ENCODE data around the gene TMEM161B.
"Not testable (repeated sequence)": the region's sequence is repeated elsewhere in the genome, so short reads cannot be mapped to it uniquely, and the experiment has no call there.

TMEM161B gene

DNA sequence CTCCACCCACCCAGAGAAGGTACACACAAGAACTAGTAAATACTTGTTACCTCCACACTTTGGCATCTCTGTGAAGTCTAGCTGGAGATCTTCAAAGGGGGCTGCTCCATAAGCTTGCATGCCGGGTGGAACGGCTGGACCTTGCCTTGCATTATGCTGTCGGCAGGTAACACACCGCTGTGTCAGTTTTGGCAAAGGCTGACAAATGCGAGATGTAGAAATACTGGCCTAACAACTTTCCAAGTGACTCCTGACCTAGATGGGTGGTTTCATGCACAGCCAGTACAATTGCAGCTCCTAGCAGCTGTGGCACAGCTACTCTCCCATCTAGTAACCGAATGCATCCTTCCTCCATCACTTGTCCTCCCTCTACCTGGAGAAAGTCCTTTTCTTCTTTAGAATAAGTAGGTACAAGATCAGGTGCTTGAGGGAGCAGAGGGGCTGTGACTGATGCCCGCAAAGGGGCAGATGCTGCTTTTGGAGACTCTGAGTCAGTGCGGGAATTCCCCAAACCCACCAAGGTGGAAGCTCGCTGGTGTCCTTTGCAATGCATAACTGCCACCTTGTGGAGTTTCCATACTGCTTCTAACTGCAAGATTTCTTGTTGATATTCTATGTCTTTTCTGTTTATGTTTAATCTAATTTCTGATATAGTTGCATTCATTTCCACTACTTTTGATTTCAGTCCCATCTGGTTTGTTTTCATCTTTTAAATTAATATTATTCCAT, 78.4 kb downstream of the TMEM161B start:
- H4K20me1 ChIP-seq (ENCODE audit: low read depth, low read length), result no peaks in the 10 kb centered on the region
- no peak overlapping the region for H3K27ac ChIP-seq (ENCODE audit: low read depth, low read length)
- no peaks in the 10 kb centered on the region for H3K9me2 ChIP-seq (replicated peaks; ENCODE audit: insufficient read depth, low read length)
- H3K79me2 ChIP-seq (ENCODE audit: insufficient read depth, low read length), result no peaks in the 10 kb centered on the region
- H3K27me3 ChIP-seq (ENCODE audit: low read length), result no peaks in the 10 kb centered on the region
- H2AFZ ChIP-seq (ENCODE audit: low read depth, low read length, severe bottlenecking), result no peak overlapping the region
- no peaks in the 10 kb centered on the region for H3F3A ChIP-seq (ENCODE audit: insufficient read depth)
- H3K4me2 ChIP-seq (ENCODE audit: low read depth, low read length, poor library complexity, severe bottlenecking), result no peak overlapping the region
- TF ChIP-seq EZH2phosphoT487 (conservative IDR thresholded peaks at IDR 0.05; ENCODE audit: low read length), result no peak
- TF ChIP-seq, protein P1, sequence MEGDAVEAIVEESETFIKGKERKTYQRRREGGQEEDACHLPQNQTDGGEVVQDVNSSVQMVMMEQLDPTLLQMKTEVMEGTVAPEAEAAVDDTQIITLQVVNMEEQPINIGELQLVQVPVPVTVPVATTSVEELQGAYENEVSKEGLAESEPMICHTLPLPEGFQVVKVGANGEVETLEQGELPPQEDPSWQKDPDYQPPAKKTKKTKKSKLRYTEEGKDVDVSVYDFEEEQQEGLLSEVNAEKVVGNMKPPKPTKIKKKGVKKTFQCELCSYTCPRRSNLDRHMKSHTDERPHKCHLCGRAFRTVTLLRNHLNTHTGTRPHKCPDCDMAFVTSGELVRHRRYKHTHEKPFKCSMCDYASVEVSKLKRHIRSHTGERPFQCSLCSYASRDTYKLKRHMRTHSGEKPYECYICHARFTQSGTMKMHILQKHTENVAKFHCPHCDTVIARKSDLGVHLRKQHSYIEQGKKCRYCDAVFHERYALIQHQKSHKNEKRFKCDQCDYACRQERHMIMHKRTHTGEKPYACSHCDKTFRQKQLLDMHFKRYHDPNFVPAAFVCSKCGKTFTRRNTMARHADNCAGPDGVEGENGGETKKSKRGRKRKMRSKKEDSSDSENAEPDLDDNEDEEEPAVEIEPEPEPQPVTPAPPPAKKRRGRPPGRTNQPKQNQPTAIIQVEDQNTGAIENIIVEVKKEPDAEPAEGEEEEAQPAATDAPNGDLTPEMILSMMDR (IDR thresholded peaks at IDR 0.05; ENCODE audit: insufficient read depth, low read length, poor library complexity, severe bottlenecking), result no peak
- H3K9ac ChIP-seq (ENCODE audit: low read length), result no peak overlapping the region
- no peak overlapping the region for H3K4me3 ChIP-seq (ENCODE audit: insufficient read depth, low read length, poor library complexity, severe bottlenecking)
- peaks cover 17% of the 10 kb centered on the region for H3K9me3 ChIP-seq (ENCODE audit: insufficient read depth, low read length)
- H3K36me3 ChIP-seq (ENCODE audit: low read length), result peaks cover 39% of the 10 kb centered on the region

DNA sequence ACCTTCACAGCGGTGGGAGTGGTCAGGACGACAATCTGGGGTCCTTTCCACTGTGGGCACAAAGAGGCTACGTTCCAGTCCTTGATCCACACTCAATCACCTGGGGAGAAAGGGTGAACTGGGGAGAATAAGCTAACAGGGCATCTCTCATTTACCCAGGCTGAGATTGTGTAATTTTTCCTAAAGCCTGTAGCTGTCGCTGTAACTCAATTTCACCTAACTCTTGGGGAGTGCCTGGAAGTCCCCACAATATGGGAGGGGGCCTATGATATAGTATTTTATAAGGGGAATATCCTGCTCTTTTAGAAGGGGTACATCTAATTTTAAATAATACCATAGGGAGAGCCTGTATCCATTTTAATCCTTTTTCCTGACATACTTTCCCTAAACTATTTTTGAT, 79.2 kb downstream of the TMEM161B start:
- not testable (repeated sequence) for H3K4me3 ChIP-seq (ENCODE audit: insufficient read depth, low read length, poor library complexity, severe bottlenecking); H4K20me1 ChIP-seq (ENCODE audit: low read depth, low read length); H3K4me2 ChIP-seq (ENCODE audit: low read depth, low read length, poor library complexity, severe bottlenecking); H3K79me2 ChIP-seq (ENCODE audit: insufficient read depth, low read length); H3K27me3 ChIP-seq (ENCODE audit: low read length); H3K27ac ChIP-seq (ENCODE audit: low read depth, low read length); H3K9me2 ChIP-seq (replicated peaks; ENCODE audit: insufficient read depth, low read length); H2AFZ ChIP-seq (ENCODE audit: low read depth, low read length, severe bottlenecking); H3F3A ChIP-seq (ENCODE audit: insufficient read depth); H3K9ac ChIP-seq (ENCODE audit: low read length)
- H3K9me3 ChIP-seq (ENCODE audit: insufficient read depth, low read length), result peaks cover 17% of the 10 kb centered on the region
- H3K36me3 ChIP-seq (ENCODE audit: low read length), result peaks cover 35% of the 10 kb centered on the region

DNA sequence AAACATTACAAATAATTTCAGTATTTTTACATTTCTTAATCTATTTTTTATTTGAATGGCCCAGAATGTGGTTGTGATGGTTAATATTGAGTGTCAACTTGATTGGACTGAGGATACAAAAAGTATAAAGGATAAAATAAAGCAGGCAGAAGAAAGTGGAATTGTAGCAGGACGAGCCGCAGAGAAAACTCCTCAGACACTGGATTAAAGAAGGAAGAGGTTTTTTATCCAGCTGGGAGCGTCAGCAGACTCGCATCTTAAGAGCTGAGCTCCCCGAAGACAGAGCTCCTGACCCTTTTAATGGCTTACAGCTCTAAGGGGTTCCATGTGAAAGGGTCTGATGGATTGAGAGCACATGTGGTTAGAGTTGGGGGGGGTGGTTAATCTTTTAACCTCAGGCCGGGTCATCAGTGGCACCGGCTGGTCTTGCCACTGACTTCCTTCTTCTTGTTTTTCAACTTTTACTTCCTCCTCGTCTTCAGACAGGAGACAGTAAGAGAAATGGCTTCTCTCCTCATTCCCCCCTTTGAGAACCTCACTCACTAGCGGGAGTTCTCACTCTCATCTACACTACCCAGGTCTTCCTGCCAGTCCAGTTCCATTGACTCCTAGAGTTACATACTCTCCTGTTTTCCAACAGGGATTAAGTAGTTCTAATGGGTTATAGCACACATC, 80.0 kb downstream of the TMEM161B start:
- H3K36me3 ChIP-seq (ENCODE audit: low read length), result peaks cover 26% of the 10 kb centered on the region
- no peak overlapping the region for H3K4me3 ChIP-seq (ENCODE audit: insufficient read depth, low read length, poor library complexity, severe bottlenecking)
- H2AFZ ChIP-seq (ENCODE audit: low read depth, low read length, severe bottlenecking), result no peak overlapping the region
- H3K9me2 ChIP-seq (replicated peaks; ENCODE audit: insufficient read depth, low read length), result no peaks in the 10 kb centered on the region
- no peaks in the 10 kb centered on the region for H4K20me1 ChIP-seq (ENCODE audit: low read depth, low read length)
- TF ChIP-seq, protein P1 (IDR thresholded peaks at IDR 0.05; ENCODE audit: insufficient read depth, low read length, poor library complexity, severe bottlenecking), result no peak
- TF ChIP-seq EZH2phosphoT487 (conservative IDR thresholded peaks at IDR 0.05; ENCODE audit: low read length), result no peak
- no peak overlapping the region for H3K9ac ChIP-seq (ENCODE audit: low read length)
- 0 out of 2 replicates have a peak, but pooled peaks cover 3% of the 10 kb centered on the region for H3F3A ChIP-seq (ENCODE audit: insufficient read depth)
- H3K9me3 ChIP-seq (ENCODE audit: insufficient read depth, low read length), result peaks cover 17% of the 10 kb centered on the region
- H3K4me2 ChIP-seq (ENCODE audit: low read depth, low read length, poor library complexity, severe bottlenecking), result no peak overlapping the region
- no peaks in the 10 kb centered on the region for H3K79me2 ChIP-seq (ENCODE audit: insufficient read depth, low read length)
- H3K27ac ChIP-seq (ENCODE audit: low read depth, low read length), result no peak overlapping the region
- no peaks in the 10 kb centered on the region for H3K27me3 ChIP-seq (ENCODE audit: low read length)

DNA sequence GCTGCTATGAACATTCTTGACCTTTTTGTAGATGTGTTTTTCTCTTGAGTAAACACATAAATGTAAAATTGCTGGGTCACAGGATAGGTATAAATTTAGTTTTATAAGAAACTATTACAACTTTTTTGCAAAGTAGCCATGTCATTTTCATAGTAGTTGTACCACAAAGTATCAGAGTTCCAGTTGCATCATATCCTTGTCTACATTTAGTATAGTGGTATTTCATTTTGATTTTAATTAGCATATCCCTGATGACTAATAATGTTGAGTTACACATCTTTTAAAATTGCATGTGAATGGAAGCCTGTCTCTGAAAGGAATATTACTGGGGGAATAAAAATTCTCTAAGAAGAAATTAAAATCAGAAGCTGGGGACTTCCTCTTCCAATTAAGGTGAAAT, 85.4 kb downstream of the TMEM161B start:
- H3K4me2 ChIP-seq (ENCODE audit: low read depth, low read length, poor library complexity, severe bottlenecking), result no peak overlapping the region
- H3K4me3 ChIP-seq (ENCODE audit: insufficient read depth, low read length, poor library complexity, severe bottlenecking), result no peak overlapping the region
- 0 out of 2 replicates have a peak, but pooled peaks cover 3% of the 10 kb centered on the region for H3F3A ChIP-seq (ENCODE audit: insufficient read depth)
- H3K79me2 ChIP-seq (ENCODE audit: insufficient read depth, low read length), result no peaks in the 10 kb centered on the region
- H2AFZ ChIP-seq (ENCODE audit: low read depth, low read length, severe bottlenecking), result no peak overlapping the region
- peaks cover 5% of the 10 kb centered on the region; the same call in 1 of the 2 replicates for H3K9me3 ChIP-seq (ENCODE audit: insufficient read depth, low read length)
- no peak overlapping the region for H3K9ac ChIP-seq (ENCODE audit: low read length)
- no peak for TF ChIP-seq EZH2phosphoT487 (conservative IDR thresholded peaks at IDR 0.05; ENCODE audit: low read length)
- TF ChIP-seq, protein P1 (IDR thresholded peaks at IDR 0.05; ENCODE audit: insufficient read depth, low read length, poor library complexity, severe bottlenecking), result no peak
- H3K36me3 ChIP-seq (ENCODE audit: low read length), result peaks cover 10% of the 10 kb centered on the region
- H4K20me1 ChIP-seq (ENCODE audit: low read depth, low read length), result no peaks in the 10 kb centered on the region
- no peaks in the 10 kb centered on the region for H3K9me2 ChIP-seq (replicated peaks; ENCODE audit: insufficient read depth, low read length)
- no peaks in the 10 kb centered on the region for H3K27me3 ChIP-seq (ENCODE audit: low read length)
- H3K27ac ChIP-seq (ENCODE audit: low read depth, low read length), result no peak overlapping the region

DNA sequence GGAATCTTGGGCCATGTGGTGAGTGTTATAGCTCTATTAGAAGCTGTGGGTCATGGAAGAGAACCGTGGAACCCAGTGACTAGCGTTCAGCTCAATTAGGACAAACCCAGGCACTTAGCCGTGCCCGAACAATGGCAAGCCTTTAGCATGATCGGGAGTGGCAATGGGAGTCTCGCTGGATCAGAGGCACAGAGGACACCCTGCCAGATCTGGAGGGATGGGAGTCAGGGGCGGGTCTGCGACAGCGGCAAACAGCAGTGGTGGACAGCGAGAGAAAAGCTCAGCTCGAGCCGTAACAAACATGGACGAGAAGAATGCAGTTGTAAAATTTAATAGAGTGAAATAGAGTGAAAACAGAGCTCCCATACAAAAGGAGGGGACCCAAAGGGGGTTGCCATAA, 91.2 kb downstream of the TMEM161B start:
- not testable (repeated sequence) for H3K36me3 ChIP-seq (ENCODE audit: low read length); H3K27ac ChIP-seq (ENCODE audit: low read depth, low read length); H3K4me2 ChIP-seq (ENCODE audit: low read depth, low read length, poor library complexity, severe bottlenecking); H3F3A ChIP-seq (ENCODE audit: insufficient read depth); H3K9me3 ChIP-seq (ENCODE audit: insufficient read depth, low read length); H3K9me2 ChIP-seq (replicated peaks; ENCODE audit: insufficient read depth, low read length); H3K79me2 ChIP-seq (ENCODE audit: insufficient read depth, low read length); H3K4me3 ChIP-seq (ENCODE audit: insufficient read depth, low read length, poor library complexity, severe bottlenecking); H3K27me3 ChIP-seq (ENCODE audit: low read length); H2AFZ ChIP-seq (ENCODE audit: low read depth, low read length, severe bottlenecking); H4K20me1 ChIP-seq (ENCODE audit: low read depth, low read length); H3K9ac ChIP-seq (ENCODE audit: low read length)

Measured in SU-DHL-6 (cell line).